Testis (tissue), 2 donors: ENCODE results near the gene POPDC3.

Experiments
- CTCF ChIP-seq, 3 experiments: fragments of 450-650 bp in 2 of 3; fragments of 200-600 bp in 1 of 3; sonication (generic) in 1 of 3; IDR thresholded peaks; one replicate each; pipeline ENCODE4 v1.5.1; 2016 to 2019; ENCODE audit warnings: antibody characterized with exemption in 3 of 3, mild to moderate bottlenecking in 2 of 3, moderate library complexity in 1 of 3
- POLR2A ChIP-seq: fragments of 450-650 bp; IDR thresholded peaks from one replicate; pipeline ENCODE4 v1.6.1; 2017; ENCODE audit warnings: antibody characterized with exemption, mild to moderate bottlenecking, moderate library complexity

GRCh38 chr6:105163183-105163582 is 16.6 kb downstream of the POPDC3 start:
- TF ChIP-seq CTCF (IDR thresholded peaks at IDR 0.05): no peak
- no peak for TF ChIP-seq POLR2A
